ENCODE measurements around the gene LRCH4.

Gene LRCH4

DNA sequence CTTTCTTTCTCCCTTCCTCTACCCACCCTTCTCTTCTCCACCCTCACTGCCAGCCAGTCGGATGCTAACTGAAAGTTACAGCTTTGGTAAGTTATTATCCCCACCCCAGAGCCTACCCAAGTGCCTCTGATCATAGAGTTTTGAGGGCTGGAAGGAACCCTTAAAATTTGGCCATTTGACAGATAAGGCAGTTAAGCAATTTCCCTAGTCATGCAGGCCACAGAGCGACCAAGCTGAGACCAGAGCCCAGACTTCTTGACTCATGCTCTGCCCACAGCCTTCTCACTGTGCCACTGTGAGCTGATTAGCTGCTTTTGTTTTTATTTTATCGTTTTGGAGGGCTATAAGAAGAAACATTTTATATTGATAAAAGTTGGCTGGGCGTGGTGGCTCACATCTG, 29.4 kb downstream of the LRCH4 start:
- H3F3A ChIP-seq (ENCODE audit: insufficient read depth): no peaks in the 10 kb centered on the region
- no peak overlapping the region for H3K4me2 ChIP-seq (ENCODE audit: low read depth, low read length, poor library complexity, severe bottlenecking)
- H3K9ac ChIP-seq (ENCODE audit: low read length): no peak overlapping the region

DNA sequence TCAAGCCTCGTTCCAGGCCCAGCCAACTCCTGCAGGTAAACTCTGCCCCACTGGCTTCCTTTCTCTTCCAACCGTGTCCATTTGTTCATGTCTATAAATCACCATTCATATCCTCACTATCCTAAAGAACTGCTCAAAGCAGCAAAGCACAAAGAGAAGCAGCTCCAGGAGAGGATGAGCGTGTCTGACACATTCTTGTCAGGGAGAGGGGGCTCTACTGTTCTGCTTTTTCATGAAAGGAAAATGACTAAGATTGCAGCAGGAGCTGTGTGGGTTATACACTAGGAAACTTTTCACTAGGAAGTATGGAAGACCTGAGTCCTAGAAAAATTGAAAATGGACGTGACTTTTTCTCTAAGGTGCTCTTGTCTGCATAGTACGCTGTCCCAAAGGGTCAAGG, 30.2 kb downstream of the LRCH4 start:
- H2AFZ ChIP-seq (ENCODE audit: low read depth, low read length, severe bottlenecking): no peak overlapping the region
- H4K20me1 ChIP-seq (ENCODE audit: low read depth, low read length): no peaks in the 10 kb centered on the region
- H3F3A ChIP-seq (ENCODE audit: insufficient read depth): no peaks in the 10 kb centered on the region
- TF ChIP-seq, protein P1, sequence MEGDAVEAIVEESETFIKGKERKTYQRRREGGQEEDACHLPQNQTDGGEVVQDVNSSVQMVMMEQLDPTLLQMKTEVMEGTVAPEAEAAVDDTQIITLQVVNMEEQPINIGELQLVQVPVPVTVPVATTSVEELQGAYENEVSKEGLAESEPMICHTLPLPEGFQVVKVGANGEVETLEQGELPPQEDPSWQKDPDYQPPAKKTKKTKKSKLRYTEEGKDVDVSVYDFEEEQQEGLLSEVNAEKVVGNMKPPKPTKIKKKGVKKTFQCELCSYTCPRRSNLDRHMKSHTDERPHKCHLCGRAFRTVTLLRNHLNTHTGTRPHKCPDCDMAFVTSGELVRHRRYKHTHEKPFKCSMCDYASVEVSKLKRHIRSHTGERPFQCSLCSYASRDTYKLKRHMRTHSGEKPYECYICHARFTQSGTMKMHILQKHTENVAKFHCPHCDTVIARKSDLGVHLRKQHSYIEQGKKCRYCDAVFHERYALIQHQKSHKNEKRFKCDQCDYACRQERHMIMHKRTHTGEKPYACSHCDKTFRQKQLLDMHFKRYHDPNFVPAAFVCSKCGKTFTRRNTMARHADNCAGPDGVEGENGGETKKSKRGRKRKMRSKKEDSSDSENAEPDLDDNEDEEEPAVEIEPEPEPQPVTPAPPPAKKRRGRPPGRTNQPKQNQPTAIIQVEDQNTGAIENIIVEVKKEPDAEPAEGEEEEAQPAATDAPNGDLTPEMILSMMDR (IDR thresholded peaks at IDR 0.05; ENCODE audit: insufficient read depth, low read length, poor library complexity, severe bottlenecking): no peak
- TF ChIP-seq EZH2phosphoT487 (conservative IDR thresholded peaks at IDR 0.05; ENCODE audit: low read length): no peak
- H3K9me3 ChIP-seq (ENCODE audit: insufficient read depth, low read length): no peaks in the 10 kb centered on the region
- H3K4me2 ChIP-seq (ENCODE audit: low read depth, low read length, poor library complexity, severe bottlenecking): no peak overlapping the region
- H3K36me3 ChIP-seq (ENCODE audit: low read length): no peaks in the 10 kb centered on the region
- H3K4me3 ChIP-seq (ENCODE audit: insufficient read depth, low read length, poor library complexity, severe bottlenecking): no peak overlapping the region
- H3K27ac ChIP-seq (ENCODE audit: low read depth, low read length): no peak overlapping the region
- H3K79me2 ChIP-seq (ENCODE audit: insufficient read depth, low read length): no peaks in the 10 kb centered on the region
- H3K9ac ChIP-seq (ENCODE audit: low read length): no peak overlapping the region
- H3K27me3 ChIP-seq (ENCODE audit: low read length): no peaks in the 10 kb centered on the region
- no peaks in the 10 kb centered on the region for H3K9me2 ChIP-seq (replicated peaks; ENCODE audit: insufficient read depth, low read length)

More for the DNA sequence above, 29.4 kb downstream of the LRCH4 start:
- no peak overlapping the region for H2AFZ ChIP-seq (ENCODE audit: low read depth, low read length, severe bottlenecking)
- no peaks in the 10 kb centered on the region for H3K9me3 ChIP-seq (ENCODE audit: insufficient read depth, low read length)
- no peaks in the 10 kb centered on the region for H3K79me2 ChIP-seq (ENCODE audit: insufficient read depth, low read length)
- TF ChIP-seq, protein P1 (IDR thresholded peaks at IDR 0.05; ENCODE audit: insufficient read depth, low read length, poor library complexity, severe bottlenecking): no peak
- TF ChIP-seq EZH2phosphoT487 (conservative IDR thresholded peaks at IDR 0.05; ENCODE audit: low read length): no peak
- no peaks in the 10 kb centered on the region for H3K36me3 ChIP-seq (ENCODE audit: low read length)
- H4K20me1 ChIP-seq (ENCODE audit: low read depth, low read length): no peaks in the 10 kb centered on the region
- no peak overlapping the region for H3K4me3 ChIP-seq (ENCODE audit: insufficient read depth, low read length, poor library complexity, severe bottlenecking)
- no peaks in the 10 kb centered on the region for H3K9me2 ChIP-seq (replicated peaks; ENCODE audit: insufficient read depth, low read length)
- no peaks in the 10 kb centered on the region for H3K27me3 ChIP-seq (ENCODE audit: low read length)
- H3K27ac ChIP-seq (ENCODE audit: low read depth, low read length): no peak overlapping the region

DNA sequence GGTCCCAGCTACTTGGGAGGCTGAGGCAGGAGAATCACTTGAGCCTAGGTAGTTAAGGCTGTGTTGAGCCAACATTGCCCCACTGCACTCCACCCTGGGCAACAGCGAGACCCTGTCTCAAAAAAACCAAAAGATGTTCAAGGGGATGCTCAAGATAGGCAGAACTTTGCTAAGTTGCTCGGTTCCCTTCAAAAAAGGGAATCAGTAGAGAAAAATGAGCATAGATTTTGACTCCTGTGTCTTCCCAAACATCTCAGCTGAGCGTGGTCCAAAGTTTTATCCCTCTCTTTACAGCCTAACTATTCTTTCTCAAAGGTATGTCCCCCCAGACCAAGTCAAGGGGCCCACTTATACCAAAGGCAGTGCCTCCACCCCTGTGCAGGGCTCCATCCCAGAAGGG, 32.9 kb downstream of the LRCH4 start:
- H3K9me2 ChIP-seq (replicated peaks; ENCODE audit: insufficient read depth, low read length): no peaks in the 10 kb centered on the region
- H4K20me1 ChIP-seq (ENCODE audit: low read depth, low read length): no peaks in the 10 kb centered on the region
- H3K9ac ChIP-seq (ENCODE audit: low read length): no peak overlapping the region
- no peaks in the 10 kb centered on the region for H3K27me3 ChIP-seq (ENCODE audit: low read length)
- H3K4me2 ChIP-seq (ENCODE audit: low read depth, low read length, poor library complexity, severe bottlenecking): no peak overlapping the region
- no peak overlapping the region for H3K4me3 ChIP-seq (ENCODE audit: insufficient read depth, low read length, poor library complexity, severe bottlenecking)
- H3K36me3 ChIP-seq (ENCODE audit: low read length): no peaks in the 10 kb centered on the region
- H2AFZ ChIP-seq (ENCODE audit: low read depth, low read length, severe bottlenecking): no peak overlapping the region
- H3K9me3 ChIP-seq (ENCODE audit: insufficient read depth, low read length): no peaks in the 10 kb centered on the region
- no peaks in the 10 kb centered on the region for H3K79me2 ChIP-seq (ENCODE audit: insufficient read depth, low read length)
- H3K27ac ChIP-seq (ENCODE audit: low read depth, low read length): no peak overlapping the region
- 0 out of 2 replicates have a peak, but pooled peaks cover 4% of the 10 kb centered on the region for H3F3A ChIP-seq (ENCODE audit: insufficient read depth)
- TF ChIP-seq, protein P1 (IDR thresholded peaks at IDR 0.05; ENCODE audit: insufficient read depth, low read length, poor library complexity, severe bottlenecking): no peak
- no peak for TF ChIP-seq EZH2phosphoT487 (conservative IDR thresholded peaks at IDR 0.05; ENCODE audit: low read length)

Data from SU-DHL-6 (cell line).